ENCODE measurements around the gene TAF4. TPM values are rescaled to one million over a fixed set of nuclear protein-coding genes. Genes with fewer than 3 reads are reported as not detected.

Gene TAF4
- total RNA-seq, 1 experiment from 2014 or later = 19.5 TPM

GRCh38 chr20:62040381-62040922, 25.2 kb downstream of the TAF4 start:
- Histone ChIP-seq H3K4me2 (ENCODE audit: low read depth, low read length, poor library complexity, severe bottlenecking) (peak overlapping the region; percentile 83), H3K27ac (ENCODE audit: low read length) (peak overlapping the region; percentile 100), H3K4me1 (ENCODE audit: low read length) (peaks cover 90% of the 10 kb centered on the region), H2AFZ (ENCODE audit: low read length) (no peak overlapping the region), H3K36me3 (ENCODE audit: insufficient read depth, low read length) (peaks cover 6% of the 10 kb centered on the region; the same call in 1 of the 2 replicates), H4K20me1 (ENCODE audit: insufficient read depth, low read depth, low read length) (no peaks in the 10 kb centered on the region), H3K79me2 (ENCODE audit: low read length) (peaks cover 59% of the 10 kb centered on the region), H3K4me3 (ENCODE audit: low read length) (peak overlapping the region; percentile 73), H3K9ac (ENCODE audit: low read length) (peak overlapping the region; percentile 89), H3K9me2 (replicated peaks; ENCODE audit: insufficient read depth, low read length) (no peaks in the 10 kb centered on the region), H3K9me3 (ENCODE audit: low read length) (peaks cover 4% of the 10 kb centered on the region; the same call in 1 of the 2 replicates), H3K27me3 (ENCODE audit: low read length) (no peaks in the 10 kb centered on the region)
- DNase-seq = peak; percentile 92

- H3K27me3 ChIP-seq (ENCODE audit: low read length) = no peaks in the 10 kb centered on the region
- peak overlapping the region; percentile 100 for H3K27ac ChIP-seq (ENCODE audit: low read length)
- H3K4me1 ChIP-seq (ENCODE audit: low read length) = peaks cover 84% of the 10 kb centered on the region
- peak overlapping the region; percentile 83 for H3K4me2 ChIP-seq (ENCODE audit: low read depth, low read length, poor library complexity, severe bottlenecking)
- H2AFZ ChIP-seq (ENCODE audit: low read length) = no peak overlapping the region
- no peaks in the 10 kb centered on the region for H4K20me1 ChIP-seq (ENCODE audit: insufficient read depth, low read depth, low read length)
- peak overlapping the region; percentile 73 for H3K4me3 ChIP-seq (ENCODE audit: low read length)
- H3K9ac ChIP-seq (ENCODE audit: low read length) = peak overlapping the region; percentile 89
- no peaks in the 10 kb centered on the region for H3K9me2 ChIP-seq (replicated peaks; ENCODE audit: insufficient read depth, low read length)
- peak; percentile 93 for DNase-seq
- H3K79me2 ChIP-seq (ENCODE audit: low read length) = peaks cover 59% of the 10 kb centered on the region
- peaks cover 4% of the 10 kb centered on the region; the same call in 1 of the 2 replicates for H3K9me3 ChIP-seq (ENCODE audit: low read length)
- peaks cover 6% of the 10 kb centered on the region; the same call in 1 of the 2 replicates for H3K36me3 ChIP-seq (ENCODE audit: insufficient read depth, low read length)
Observed at GRCh38 chr20:62039738-62040137, 25.9 kb downstream of the TAF4 start.

GRCh38 chr20:62032609-62033368, 32.9 kb downstream of the TAF4 start:
- Histone ChIP-seq H3K27me3 (ENCODE audit: low read length) (no peaks in the 10 kb centered on the region), H4K20me1 (ENCODE audit: insufficient read depth, low read depth, low read length) (peaks cover 18% of the 10 kb centered on the region), H3K4me1 (ENCODE audit: low read length) (peaks cover 59% of the 10 kb centered on the region), H3K4me3 (ENCODE audit: low read length) (no peak overlapping the region), H3K9me3 (ENCODE audit: low read length) (peaks cover 4% of the 10 kb centered on the region; the same call in 1 of the 2 replicates), H3K9me2 (replicated peaks; ENCODE audit: insufficient read depth, low read length) (no peaks in the 10 kb centered on the region), H3K79me2 (ENCODE audit: low read length) (peaks cover 98% of the 10 kb centered on the region), H3K4me2 (ENCODE audit: low read depth, low read length, poor library complexity, severe bottlenecking) (no peak overlapping the region), H3K27ac (ENCODE audit: low read length) (peak overlapping the region; percentile 73), H3K36me3 (ENCODE audit: insufficient read depth, low read length) (peaks cover 6% of the 10 kb centered on the region; the same call in 1 of the 2 replicates), H2AFZ (ENCODE audit: low read length) (no peak overlapping the region), H3K9ac (ENCODE audit: low read length) (no peak overlapping the region; the same call in 1 of the 2 replicates)
- DNase-seq = no peak

GRCh38 chr20:62031462-62032092, 34.1 kb downstream of the TAF4 start:
- Histone ChIP-seq H3K4me3 (ENCODE audit: low read length) (no peak overlapping the region), H3K27me3 (ENCODE audit: low read length) (no peaks in the 10 kb centered on the region), H3K79me2 (ENCODE audit: low read length) (peaks cover 98% of the 10 kb centered on the region), H3K9me3 (ENCODE audit: low read length) (no peaks in the 10 kb centered on the region), H3K27ac (ENCODE audit: low read length) (peak overlapping the region; percentile 73), H2AFZ (ENCODE audit: low read length) (no peak overlapping the region), H3K9me2 (replicated peaks; ENCODE audit: insufficient read depth, low read length) (no peaks in the 10 kb centered on the region), H3K4me2 (ENCODE audit: low read depth, low read length, poor library complexity, severe bottlenecking) (peak overlapping the region; percentile 16), H3K9ac (ENCODE audit: low read length) (peak overlapping the region; percentile 33; the same call in 1 of the 2 replicates), H4K20me1 (ENCODE audit: insufficient read depth, low read depth, low read length) (peaks cover 18% of the 10 kb centered on the region), H3K4me1 (ENCODE audit: low read length) (peaks cover 47% of the 10 kb centered on the region), H3K36me3 (ENCODE audit: insufficient read depth, low read length) (no peaks in the 10 kb centered on the region)
- no peak for DNase-seq

GRCh38 chr20:62030834-62031434, 34.7 kb downstream of the TAF4 start:
- Histone ChIP-seq H3K9ac (ENCODE audit: low read length) (peak overlapping the region; percentile 33; the same call in 1 of the 2 replicates), H3K4me1 (ENCODE audit: low read length) (peaks cover 41% of the 10 kb centered on the region), H3K27ac (ENCODE audit: low read length) (peak overlapping the region; percentile 73), H3K9me3 (ENCODE audit: low read length) (no peaks in the 10 kb centered on the region), H3K9me2 (replicated peaks; ENCODE audit: insufficient read depth, low read length) (no peaks in the 10 kb centered on the region), H3K4me3 (ENCODE audit: low read length) (no peak overlapping the region), H4K20me1 (ENCODE audit: insufficient read depth, low read depth, low read length) (peaks cover 18% of the 10 kb centered on the region), H3K27me3 (ENCODE audit: low read length) (no peaks in the 10 kb centered on the region), H3K36me3 (ENCODE audit: insufficient read depth, low read length) (no peaks in the 10 kb centered on the region), H3K79me2 (ENCODE audit: low read length) (peaks cover 98% of the 10 kb centered on the region), H2AFZ (ENCODE audit: low read length) (no peak overlapping the region), H3K4me2 (ENCODE audit: low read depth, low read length, poor library complexity, severe bottlenecking) (peak overlapping the region; percentile 16)
- DNase-seq = peak; percentile 66

GRCh38 chr20:62030357-62030756, 35.3 kb downstream of the TAF4 start:
- Histone ChIP-seq H3K27me3 (ENCODE audit: low read length) (no peaks in the 10 kb centered on the region), H3K79me2 (ENCODE audit: low read length) (peaks cover 98% of the 10 kb centered on the region), H3K9me3 (ENCODE audit: low read length) (no peaks in the 10 kb centered on the region), H3K9ac (ENCODE audit: low read length) (no peak overlapping the region), H3K4me1 (ENCODE audit: low read length) (peaks cover 38% of the 10 kb centered on the region), H3K4me2 (ENCODE audit: low read depth, low read length, poor library complexity, severe bottlenecking) (no peak overlapping the region), H3K9me2 (replicated peaks; ENCODE audit: insufficient read depth, low read length) (no peaks in the 10 kb centered on the region), H3K36me3 (ENCODE audit: insufficient read depth, low read length) (no peaks in the 10 kb centered on the region), H2AFZ (ENCODE audit: low read length) (no peak overlapping the region), H3K4me3 (ENCODE audit: low read length) (no peak overlapping the region), H3K27ac (ENCODE audit: low read length) (peak overlapping the region; percentile 73), H4K20me1 (ENCODE audit: insufficient read depth, low read depth, low read length) (peaks cover 19% of the 10 kb centered on the region)
- no peak for DNase-seq

GRCh38 chr20:62029949-62030348, 35.7 kb downstream of the TAF4 start:
- Histone ChIP-seq H4K20me1 (ENCODE audit: insufficient read depth, low read depth, low read length) (peaks cover 23% of the 10 kb centered on the region), H3K27me3 (ENCODE audit: low read length) (no peaks in the 10 kb centered on the region), H3K4me3 (ENCODE audit: low read length) (no peak overlapping the region), H3K27ac (ENCODE audit: low read length) (no peak overlapping the region), H3K9ac (ENCODE audit: low read length) (no peak overlapping the region), H3K4me1 (ENCODE audit: low read length) (peaks cover 42% of the 10 kb centered on the region), H3K79me2 (ENCODE audit: low read length) (peaks cover 98% of the 10 kb centered on the region), H3K9me3 (ENCODE audit: low read length) (no peaks in the 10 kb centered on the region), H3K9me2 (replicated peaks; ENCODE audit: insufficient read depth, low read length) (no peaks in the 10 kb centered on the region), H3K36me3 (ENCODE audit: insufficient read depth, low read length) (no peaks in the 10 kb centered on the region), H2AFZ (ENCODE audit: low read length) (no peak overlapping the region), H3K4me2 (ENCODE audit: low read depth, low read length, poor library complexity, severe bottlenecking) (no peak overlapping the region)
- DNase-seq = no peak

- no peak overlapping the region for H3K27ac ChIP-seq (ENCODE audit: low read length)
- no peak for DNase-seq
- H3K79me2 ChIP-seq (ENCODE audit: low read length) = peaks cover 98% of the 10 kb centered on the region
- peaks cover 41% of the 10 kb centered on the region for H3K4me1 ChIP-seq (ENCODE audit: low read length)
- peaks cover 23% of the 10 kb centered on the region for H4K20me1 ChIP-seq (ENCODE audit: insufficient read depth, low read depth, low read length)
- H2AFZ ChIP-seq (ENCODE audit: low read length) = no peak overlapping the region
- H3K9ac ChIP-seq (ENCODE audit: low read length) = no peak overlapping the region
- H3K36me3 ChIP-seq (ENCODE audit: insufficient read depth, low read length) = no peaks in the 10 kb centered on the region
- no peaks in the 10 kb centered on the region for H3K9me2 ChIP-seq (replicated peaks; ENCODE audit: insufficient read depth, low read length)
- H3K27me3 ChIP-seq (ENCODE audit: low read length) = no peaks in the 10 kb centered on the region
- H3K4me3 ChIP-seq (ENCODE audit: low read length) = no peak overlapping the region
- H3K4me2 ChIP-seq (ENCODE audit: low read depth, low read length, poor library complexity, severe bottlenecking) = no peak overlapping the region
- H3K9me3 ChIP-seq (ENCODE audit: low read length) = no peaks in the 10 kb centered on the region
Observed at GRCh38 chr20:62029296-62029695, 36.4 kb downstream of the TAF4 start.
